Measurements from ENCODE around the gene TBXAS1. TPM values are rescaled to one million over a fixed set of nuclear protein-coding genes. Genes with fewer than 3 reads are reported as not detected.
"Not testable (repeated sequence)": the region's sequence is repeated elsewhere in the genome, so short reads cannot be mapped to it uniquely, and the experiment has no call there.

The TBXAS1 gene
- total RNA-seq, 4 donors from 2014 or later = 9.0 to 22.2 (median 14.6) TPM

DNA sequence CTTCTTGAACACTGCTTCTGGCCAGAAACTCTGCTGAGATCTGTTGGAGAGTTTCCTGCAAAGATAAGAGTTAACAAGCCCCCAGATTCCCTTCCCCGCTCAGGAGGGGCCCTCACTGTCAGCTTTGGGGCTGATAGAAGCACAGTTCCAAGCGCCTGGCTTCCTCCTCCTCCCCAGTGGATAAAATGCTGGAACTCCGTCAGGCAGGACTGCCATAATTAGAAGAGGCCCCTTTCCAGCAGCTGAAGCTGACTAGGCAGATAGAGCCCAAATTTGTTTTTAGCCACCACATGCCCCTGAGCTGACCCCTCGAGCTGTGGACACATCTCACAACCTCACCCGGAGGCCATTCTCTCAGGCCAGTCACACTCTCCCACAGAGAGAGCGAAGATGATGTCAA is 89.4 kb downstream of the TBXAS1 start:
- Histone ChIP-seq H3K4me3 (no peak overlapping the region), H3K27ac (peak overlapping the region in 2 of 4 donors; percentile 19 to 41), H3K9me3 (no peaks in the 10 kb centered on the region), H3K4me1 (peaks cover 0 to 17% (median 10%) of the 10 kb centered on the region in 4 donors), H3K36me3 (no peaks in the 10 kb centered on the region), H3K27me3 (no peaks in the 10 kb centered on the region)
- no peak for DNase-seq
- 72% methylated on average over 6 of the region's 6 CpGs; no CpG with 5 or more reads in 1 of the 2 donors for WGBS, 2 donors (ENCODE audit: low coverage in 1 of 2)
- in situ Hi-C loops (cut with MboI; ENCODE audit: low pct_ligation_motif_present in 1 of 4, low pct_unique_long_range_greater_than_20kb in 1 of 4, low sequenced_read_pairs in 3 of 4) (no loop called here), intact Hi-C loops (cut with DNase I; ENCODE audit: low total_unique reads) (no loop called here)
- TF ChIP-seq POLR2A (IDR thresholded peaks at IDR 0.05) = no peak
- TF ChIP-seq POLR2AphosphoS5 (IDR thresholded peaks at IDR 0.05) = no peak
- TF ChIP-seq CTCF (IDR thresholded peaks at IDR 0.05) = no peak
- no peak for TF ChIP-seq EP300 (IDR thresholded peaks at IDR 0.05; ENCODE audit: low read depth)

DNA sequence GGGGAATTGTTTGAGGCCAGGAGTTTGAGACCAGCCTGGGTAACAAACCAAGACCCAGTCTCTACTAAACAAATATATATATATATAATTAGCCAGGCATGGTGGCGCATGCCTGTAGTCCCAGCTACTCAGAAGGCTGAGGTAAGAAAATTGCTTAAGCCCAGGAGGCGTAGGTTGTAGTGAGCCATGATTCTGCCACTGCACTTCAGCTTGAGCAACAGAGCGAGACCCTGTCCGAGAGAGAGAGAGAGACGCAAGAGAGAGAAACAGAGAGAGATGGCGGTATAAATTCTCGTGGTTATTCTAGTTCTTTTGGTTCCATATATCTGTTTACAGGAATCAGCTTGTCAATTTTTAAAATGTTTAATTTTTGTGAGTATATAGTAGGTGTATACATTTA is 94.0 kb downstream of the TBXAS1 start:
- intact Hi-C loops (cut with DNase I; ENCODE audit: low total_unique reads) (no loop called here), in situ Hi-C loops (cut with MboI; ENCODE audit: low pct_ligation_motif_present in 1 of 4, low pct_unique_long_range_greater_than_20kb in 1 of 4, low sequenced_read_pairs in 3 of 4) (no loop called here)
- DNase-seq = no peak
- whole genome bisulfite sequencing, 2 donors (ENCODE audit: low coverage in 1 of 2) = 75 to 95% methylated on average over 6 to 7 of the region's 7 CpGs
- peaks cover 0 to 4% (median 1%) of the 10 kb centered on the region in 4 donors for H3K4me1 ChIP-seq
- H3K27me3 ChIP-seq = no peaks in the 10 kb centered on the region
- no peaks in the 10 kb centered on the region for H3K9me3 ChIP-seq
- no peaks in the 10 kb centered on the region for H3K36me3 ChIP-seq
- no peak overlapping the region for H3K4me3 ChIP-seq
- no peak overlapping the region for H3K27ac ChIP-seq
- TF ChIP-seq POLR2AphosphoS5 (IDR thresholded peaks at IDR 0.05) = no peak
- TF ChIP-seq POLR2A (IDR thresholded peaks at IDR 0.05) = no peak
- TF ChIP-seq CTCF (IDR thresholded peaks at IDR 0.05) = no peak
- no peak for TF ChIP-seq EP300 (IDR thresholded peaks at IDR 0.05; ENCODE audit: low read depth)

DNA sequence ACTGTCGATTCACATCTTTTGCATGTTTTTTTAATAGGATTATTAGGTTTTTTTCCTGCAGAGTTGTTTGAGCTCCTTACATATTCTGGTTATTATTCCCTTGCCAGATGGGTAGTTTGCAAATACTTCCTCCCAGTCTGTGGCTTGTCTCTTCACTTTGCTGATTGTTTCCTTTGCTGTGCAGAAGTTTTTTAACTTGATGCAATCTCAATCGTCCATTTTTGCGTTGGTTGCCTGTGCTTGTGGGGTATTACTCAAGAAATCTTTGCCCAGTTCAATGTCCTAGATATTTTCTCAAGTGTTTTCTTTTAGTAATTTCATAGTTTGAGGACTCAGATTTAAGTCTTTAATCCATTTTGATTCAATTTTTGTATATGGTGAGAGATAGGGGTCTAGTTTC is 95.4 kb downstream of the TBXAS1 start:
- no peak for DNase-seq
- WGBS, 2 donors (ENCODE audit: low coverage in 1 of 2) = 89 to 92% methylated on average over 3 of the region's 3 CpGs
- intact Hi-C loops (cut with DNase I; ENCODE audit: low total_unique reads) = no loop called here

GRCh38 chr7:139929221-139929620 is 100.2 kb downstream of the TBXAS1 start:
- in situ Hi-C loops (cut with MboI; ENCODE audit: low pct_ligation_motif_present in 1 of 4, low pct_unique_long_range_greater_than_20kb in 1 of 4, low sequenced_read_pairs in 3 of 4); intact Hi-C loops (cut with DNase I; ENCODE audit: low total_unique reads); DNase-seq: not testable (repeated sequence)

More for the DNA sequence above, 95.4 kb downstream of the TBXAS1 start:
- Histone ChIP-seq H3K36me3 (no peaks in the 10 kb centered on the region), H3K27me3 (no peaks in the 10 kb centered on the region), H3K9me3 (no peaks in the 10 kb centered on the region), H3K27ac (no peak overlapping the region), H3K4me3 (no peak overlapping the region), H3K4me1 (no peaks in the 10 kb centered on the region)
- in situ Hi-C loops (cut with MboI; ENCODE audit: low pct_ligation_motif_present in 1 of 4, low pct_unique_long_range_greater_than_20kb in 1 of 4, low sequenced_read_pairs in 3 of 4) = no loop called here
- TF ChIP-seq CTCF (IDR thresholded peaks at IDR 0.05) = no peak
- no peak for TF ChIP-seq POLR2AphosphoS5 (IDR thresholded peaks at IDR 0.05)
- no peak for TF ChIP-seq EP300 (IDR thresholded peaks at IDR 0.05; ENCODE audit: low read depth)
- TF ChIP-seq POLR2A (IDR thresholded peaks at IDR 0.05) = no peak

GRCh38 chr7:139930286-139930965 is 101.4 kb downstream of the TBXAS1 start:
- H3K27me3 ChIP-seq = no peaks in the 10 kb centered on the region
- H3K4me3 ChIP-seq = no peak overlapping the region
- in situ Hi-C loops (cut with MboI; ENCODE audit: low pct_ligation_motif_present in 1 of 4, low pct_unique_long_range_greater_than_20kb in 1 of 4, low sequenced_read_pairs in 3 of 4) = no loop called here
- intact Hi-C loops (cut with DNase I; ENCODE audit: low total_unique reads) = no loop called here
- TF ChIP-seq CTCF (IDR thresholded peaks at IDR 0.05) (no peak), EP300 (IDR thresholded peaks at IDR 0.05; ENCODE audit: low read depth) (no peak), POLR2A (IDR thresholded peaks at IDR 0.05) (no peak), POLR2AphosphoS5 (IDR thresholded peaks at IDR 0.05) (no peak)
- no peaks in the 10 kb centered on the region for H3K9me3 ChIP-seq
- no peaks in the 10 kb centered on the region for H3K4me1 ChIP-seq
- DNase-seq = no peak
- no peak overlapping the region for H3K27ac ChIP-seq
- 91 to 100% methylated on average over 1 to 6 of the region's 6 CpGs for WGBS, 2 donors (ENCODE audit: low coverage in 1 of 2)
- no peaks in the 10 kb centered on the region for H3K36me3 ChIP-seq

More at GRCh38 chr7:139929221-139929620, 100.2 kb downstream of the TBXAS1 start:
- WGBS, 2 donors (ENCODE audit: low coverage in 1 of 2) = 77 to 90% methylated on average over 6 to 8 of the region's 8 CpGs
- not testable (repeated sequence) for H3K4me1 ChIP-seq, H3K4me3 ChIP-seq, H3K36me3 ChIP-seq, H3K27me3 ChIP-seq, H3K27ac ChIP-seq, H3K9me3 ChIP-seq

All from transverse colon (tissue), 4 donors.